Measurements from ENCODE around the gene RAB44.

The RAB44 gene

DNA sequence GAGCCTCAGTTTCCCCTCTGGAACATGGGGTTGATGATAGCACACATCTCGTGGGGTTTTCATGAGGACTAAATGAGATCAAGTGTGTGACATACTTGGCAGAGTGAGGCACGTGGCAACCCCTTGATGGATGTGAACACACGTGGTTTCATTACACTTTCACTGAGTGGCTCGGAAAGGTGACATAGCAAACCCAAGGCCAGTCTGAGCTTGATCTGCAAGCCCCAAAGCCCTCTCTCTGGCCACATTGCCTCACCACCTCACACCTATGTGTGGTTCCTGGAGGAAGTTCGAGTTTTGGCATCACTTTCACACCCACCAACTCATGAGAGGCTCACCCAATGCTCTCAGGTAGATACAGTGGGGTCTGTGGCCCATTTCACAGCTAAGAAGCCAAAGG is 81.6 kb downstream of the RAB44 start:
- no peak for DNase-seq

DNA sequence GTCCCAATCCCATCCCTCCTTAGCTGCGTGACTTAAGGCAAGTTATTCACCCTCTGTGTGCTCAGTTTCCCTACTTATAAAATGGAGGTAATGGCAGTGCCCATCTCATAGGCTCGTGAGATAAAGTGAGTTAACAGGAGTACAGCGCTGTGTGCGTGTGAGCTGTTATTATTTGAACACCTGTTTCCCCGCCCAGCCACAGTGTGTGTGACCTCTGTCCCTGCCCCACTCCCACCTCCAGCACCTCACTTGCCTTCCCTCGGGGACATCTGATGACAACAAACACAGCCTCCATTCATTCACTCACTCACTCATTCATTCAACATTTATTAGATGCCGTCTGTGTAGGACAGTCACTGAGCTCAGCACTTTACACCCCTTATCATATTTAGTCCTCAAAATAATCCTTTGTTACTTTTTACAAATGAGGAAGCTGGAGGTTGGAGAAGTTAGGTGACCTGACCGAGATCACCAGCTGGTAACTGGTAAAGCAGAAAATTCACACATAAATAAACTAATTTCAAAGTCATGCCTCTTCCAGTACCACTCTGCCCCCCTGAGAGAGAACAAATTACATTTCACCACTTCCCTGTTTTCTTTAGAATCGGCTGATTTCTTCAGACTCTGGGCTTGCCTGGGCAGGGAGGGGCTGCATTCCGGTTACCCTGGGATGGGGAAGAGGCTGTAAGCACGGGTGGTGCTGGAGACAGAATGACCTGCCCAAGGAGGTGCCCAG is 83.0 kb downstream of the RAB44 start:
- peak; percentile 35 to 66 for DNase-seq

DNA sequence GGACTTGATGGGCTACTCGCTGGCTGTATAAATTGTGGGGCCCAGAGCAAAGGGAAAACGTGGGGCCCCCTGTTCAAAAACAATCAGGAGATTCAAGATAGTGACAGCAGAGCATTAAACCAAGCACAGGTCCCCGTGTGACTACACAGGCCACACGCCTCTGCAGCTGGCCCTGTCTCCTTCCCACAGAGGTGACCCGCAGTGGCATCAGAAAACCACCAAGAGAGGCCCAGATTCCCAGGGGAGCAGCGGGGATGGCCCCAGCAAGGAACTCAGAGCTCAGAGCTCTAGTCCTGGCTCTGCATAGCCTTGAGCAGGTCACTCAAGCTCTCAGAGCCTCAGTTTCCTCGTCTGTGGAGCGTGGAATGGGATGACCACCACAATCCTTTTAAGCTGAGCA is 84.0 kb downstream of the RAB44 start:
- no peak for DNase-seq

All from inflammatory macrophage (primary cell).